Ishikawa (cell line): ENCODE measurements around the gene TSNAX.

Experiments
- EGR1 ChIP-seq: IDR thresholded peaks from 2 replicates; pipeline ENCODE4 v1.6.1; 2012
- EP300 ChIP-seq: IDR thresholded peaks from 2 replicates; pipeline ENCODE4 v1.6.1; 2012; ENCODE audit warnings: borderline replicate concordance
- TAF1 ChIP-seq: IDR thresholded peaks from 2 replicates; pipeline ENCODE4 v1.6.1; 2012; ENCODE audit warnings: low read depth, mild to moderate bottlenecking
- YY1 ChIP-seq: IDR thresholded peaks from 2 replicates; pipeline ENCODE4 v1.6.1; 2012; ENCODE audit warnings: low read depth
- TF ChIP-seq, protein P1 (sequence below): IDR thresholded peaks from 2 replicates; pipeline ENCODE4 v1.6.1; 2012; ENCODE audit warnings: low read depth, mild to moderate bottlenecking
- TF ChIP-seq, protein P2 (sequence below): IDR thresholded peaks from 2 replicates; pipeline ENCODE4 v1.6.1; 2012

DNA sequence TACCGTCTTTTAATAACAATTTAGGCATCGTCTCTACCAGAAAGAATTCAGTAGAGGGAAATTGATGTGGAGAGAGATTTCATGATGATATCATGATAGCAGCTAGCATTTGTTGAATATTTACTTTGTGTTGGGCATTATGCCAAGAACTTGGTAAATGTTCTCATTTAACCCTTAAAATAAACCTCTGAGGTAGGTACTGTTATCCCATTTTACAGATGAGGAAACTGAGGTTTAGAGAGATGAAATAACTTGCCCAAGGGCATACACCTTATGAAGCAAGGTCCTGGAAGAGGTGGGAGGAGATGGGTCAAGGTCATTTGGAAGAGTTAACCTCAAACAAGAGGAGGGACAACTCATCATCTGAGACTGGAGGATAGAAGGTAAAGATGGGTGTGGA is 34.8 kb downstream of the TSNAX start:
- TF ChIP-seq TAF1 (no peak), EGR1 (no peak), EP300 (no peak), YY1 (no peak)
- TF ChIP-seq, protein P1, sequence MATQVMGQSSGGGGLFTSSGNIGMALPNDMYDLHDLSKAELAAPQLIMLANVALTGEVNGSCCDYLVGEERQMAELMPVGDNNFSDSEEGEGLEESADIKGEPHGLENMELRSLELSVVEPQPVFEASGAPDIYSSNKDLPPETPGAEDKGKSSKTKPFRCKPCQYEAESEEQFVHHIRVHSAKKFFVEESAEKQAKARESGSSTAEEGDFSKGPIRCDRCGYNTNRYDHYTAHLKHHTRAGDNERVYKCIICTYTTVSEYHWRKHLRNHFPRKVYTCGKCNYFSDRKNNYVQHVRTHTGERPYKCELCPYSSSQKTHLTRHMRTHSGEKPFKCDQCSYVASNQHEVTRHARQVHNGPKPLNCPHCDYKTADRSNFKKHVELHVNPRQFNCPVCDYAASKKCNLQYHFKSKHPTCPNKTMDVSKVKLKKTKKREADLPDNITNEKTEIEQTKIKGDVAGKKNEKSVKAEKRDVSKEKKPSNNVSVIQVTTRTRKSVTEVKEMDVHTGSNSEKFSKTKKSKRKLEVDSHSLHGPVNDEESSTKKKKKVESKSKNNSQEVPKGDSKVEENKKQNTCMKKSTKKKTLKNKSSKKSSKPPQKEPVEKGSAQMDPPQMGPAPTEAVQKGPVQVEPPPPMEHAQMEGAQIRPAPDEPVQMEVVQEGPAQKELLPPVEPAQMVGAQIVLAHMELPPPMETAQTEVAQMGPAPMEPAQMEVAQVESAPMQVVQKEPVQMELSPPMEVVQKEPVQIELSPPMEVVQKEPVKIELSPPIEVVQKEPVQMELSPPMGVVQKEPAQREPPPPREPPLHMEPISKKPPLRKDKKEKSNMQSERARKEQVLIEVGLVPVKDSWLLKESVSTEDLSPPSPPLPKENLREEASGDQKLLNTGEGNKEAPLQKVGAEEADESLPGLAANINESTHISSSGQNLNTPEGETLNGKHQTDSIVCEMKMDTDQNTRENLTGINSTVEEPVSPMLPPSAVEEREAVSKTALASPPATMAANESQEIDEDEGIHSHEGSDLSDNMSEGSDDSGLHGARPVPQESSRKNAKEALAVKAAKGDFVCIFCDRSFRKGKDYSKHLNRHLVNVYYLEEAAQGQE: no peak
- TF ChIP-seq, protein P2, sequence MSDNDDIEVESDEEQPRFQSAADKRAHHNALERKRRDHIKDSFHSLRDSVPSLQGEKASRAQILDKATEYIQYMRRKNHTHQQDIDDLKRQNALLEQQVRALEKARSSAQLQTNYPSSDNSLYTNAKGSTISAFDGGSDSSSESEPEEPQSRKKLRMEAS: no peak
